Erythroblast (primary cell): ENCODE measurements around the gene RALB.

Experiments used
- GATA1 ChIP-seq: IDR thresholded peaks from 2 replicates; pipeline ENCODE4 v1.6.1; 2011; ENCODE audit warnings: low read depth, mild to moderate bottlenecking, control low read depth, low read length, moderate library complexity
- POLR2A ChIP-seq: IDR thresholded peaks from 2 replicates; pipeline ENCODE4 v1.6.1; 2011; ENCODE audit warnings: mild to moderate bottlenecking, low read length

GRCh38 chr2:120238728-120239487 is 13.7 kb upstream of the RALB start:
- TF ChIP-seq POLR2A: no peak
- no peak for TF ChIP-seq GATA1
